ENCODE data around the gene CTSH.

The CTSH gene

GRCh38 chr15:78944669-78945407 is at the start of gene CTSH:
CTSH (minus strand) TSS chr15:78945046; CDS start chr15:78944981, 65 bp downstream.
- no peak for DNase-seq

GRCh38 chr15:78993931-78994530 is 49.2 kb upstream of the CTSH start:
- no peak for DNase-seq

- no peak for DNase-seq
Observed at GRCh38 chr15:78993257-78993930, 48.5 kb upstream of the CTSH start.

GRCh38 chr15:78992416-78993256 is 47.8 kb upstream of the CTSH start:
- DNase-seq: no peak

- DNase-seq: no peak
Observed at GRCh38 chr15:78991879-78992278, 47.0 kb upstream of the CTSH start.

- DNase-seq: no peak
Observed at GRCh38 chr15:78991476-78991875, 46.6 kb upstream of the CTSH start.

- no peak for DNase-seq
Observed at GRCh38 chr15:78990278-78990677, 45.4 kb upstream of the CTSH start.

GRCh38 chr15:78989701-78990240 is 44.9 kb upstream of the CTSH start:
- DNase-seq: no peak

- DNase-seq: no peak
Observed at GRCh38 chr15:78988361-78988911, 43.6 kb upstream of the CTSH start.

GRCh38 chr15:78987556-78988360 is 42.9 kb upstream of the CTSH start:
- no peak for DNase-seq

GRCh38 chr15:78985859-78986475 is 41.1 kb upstream of the CTSH start:
- DNase-seq: no peak

- no peak for DNase-seq
Observed at GRCh38 chr15:78984041-78984440, 39.2 kb upstream of the CTSH start.

GRCh38 chr15:78983146-78983918 is 38.5 kb upstream of the CTSH start:
- DNase-seq: no peak

- no peak for DNase-seq
Observed at GRCh38 chr15:78982736-78983135, 37.9 kb upstream of the CTSH start.

- DNase-seq: no peak
Observed at GRCh38 chr15:78981532-78982313, 36.9 kb upstream of the CTSH start.

- no peak for DNase-seq
Observed at GRCh38 chr15:78979456-78980320, 34.8 kb upstream of the CTSH start.

- no peak for DNase-seq
Observed at GRCh38 chr15:78978601-78979179, 33.8 kb upstream of the CTSH start.

Measured in GF-D8 (cell line).